A673 (cell line): Measurements from ENCODE around the gene GRID2. TPM values are rescaled to one million over a fixed set of nuclear protein-coding genes. Genes with fewer than 3 reads are reported as not detected.
"Not testable (repeated sequence)": the region's sequence is repeated elsewhere in the genome, so short reads cannot be mapped to it uniquely, and the experiment has no call there.

Source experiments
- BruUV-seq: library from RNA; stranded (reverse); fragments of 400-500 nt; replicated peaks from 2 replicates; lab custom pipeline; 2021; lab: Mats Ljungman, UMichigan
- CTCF ChIA-PET: fragments of 300-600 bp; sonication (Branson Sonifier 250); formaldehyde crosslinking; loops from one replicate; lab custom pipeline; 2022; ENCODE audit warnings: antibody characterized with exemption; lab: Charles Lee
- POLR2A ChIA-PET: fragments of 300-600 bp; sonication (Branson Sonifier 250); formaldehyde crosslinking; loops from one replicate; lab custom pipeline; 2022; ENCODE audit warnings: antibody characterized with exemption; ENCODE audit not compliant: low non-redundant PET; lab: Charles Lee
- DNase-seq: peaks from one replicate; pipeline ENCODE4 v3.0.0-alpha.2; 2015; ENCODE audit warnings: low spot score
- H3K27ac ChIP-seq: fragments of 200-600 bp; sonication (generic); 2 replicates; pipeline ENCODE4 v1.5.1; 2016; ENCODE audit warnings: mixed run types, low read depth, mild to moderate bottlenecking, mixed read lengths, antibody characterized with exemption, low read length; ENCODE audit not compliant: poor library complexity, severe bottlenecking
- H3K27me3 ChIP-seq: fragments of 200-600 bp; sonication (generic); replicated peaks from 2 replicates; pipeline ENCODE4 v1.6.1; 2017; ENCODE audit warnings: mixed run types, low read depth, mild to moderate bottlenecking, mixed read lengths, antibody characterized with exemption, low read length; ENCODE audit not compliant: insufficient read depth, poor library complexity
- H3K36me3 ChIP-seq: fragments of 200-600 bp; sonication (generic); 2 replicates; pipeline ENCODE4 v1.6.1; 2016; ENCODE audit warnings: mixed run types, mild to moderate bottlenecking, mixed read lengths, antibody characterized with exemption, low read length; ENCODE audit not compliant: insufficient read depth, poor library complexity, severe bottlenecking
- H3K4me1 ChIP-seq: fragments of 200-600 bp; sonication (generic); 2 replicates; pipeline ENCODE4 v1.6.1; 2017; ENCODE audit warnings: mixed run types, mild to moderate bottlenecking, mixed read lengths, antibody characterized with exemption, low read length; ENCODE audit not compliant: insufficient read depth, poor library complexity, severe bottlenecking
- H3K4me3 ChIP-seq: fragments of 200-600 bp; sonication (generic); 2 replicates; pipeline ENCODE4 v1.5.1; 2016; ENCODE audit warnings: low read depth, mixed run types, mild to moderate bottlenecking, mixed read lengths, low read length; ENCODE audit not compliant: poor library complexity, severe bottlenecking
- H3K9me3 ChIP-seq: fragments of 200-600 bp; sonication (generic); 2 replicates; pipeline ENCODE4 v1.6.1; 2016; ENCODE audit warnings: mixed run types, low read depth, mild to moderate bottlenecking, mixed read lengths, antibody characterized with exemption, low read length; ENCODE audit not compliant: poor library complexity, severe bottlenecking
- CTCF ChIP-seq: fragments of 300-800, 200-600 bp; sonication (generic); conservative IDR thresholded peaks from 2 replicates; pipeline ENCODE4 v1.5.1; 2017; ENCODE audit warnings: low read depth, mild to moderate bottlenecking, antibody characterized with exemption, low read length, moderate library complexity, mixed read lengths
- EZH2 ChIP-seq: fragments of 200-600 bp; sonication (generic); IDR thresholded peaks from 2 replicates; pipeline ENCODE4 v1.6.1; 2017; ENCODE audit warnings: borderline replicate concordance, low read depth, mild to moderate bottlenecking, mixed read lengths, antibody characterized with exemption, low read length; ENCODE audit not compliant: poor library complexity, severe bottlenecking
- intact Hi-C: fragments of 100-400 bp; cut with micrococcal nuclease; formaldehyde crosslinking; loops from one replicate; pipeline ENCODE4 v1.10.0; 2022; ENCODE audit not compliant: unreplicated experiment
- total RNA-seq: library from RNA; stranded (reverse); gene quantifications from 2 replicates; pipeline ENCODE4 v1.2.3, GENCODE V29; 2021

Gene GRID2
- total RNA-seq, 1 experiment from 2014 or later, result not detected

GRCh38 chr4:93359586-93359985, 1055.8 kb downstream of the GRID2 start:
- no peaks in the 10 kb centered on the region for H3K9me3 ChIP-seq
- H3K36me3 ChIP-seq, result no peaks in the 10 kb centered on the region
- no peak overlapping the region for H3K4me3 ChIP-seq
- no peak for DNase-seq
- intact Hi-C loops, result no loop called here
- no TSS peak for BruUV-seq
- TF ChIP-seq EZH2 (no peak), CTCF (no peak)
- ChIA-PET POLR2A (no interaction called here), CTCF (no interaction called here)
- H3K27me3 ChIP-seq, result no peaks in the 10 kb centered on the region
- H3K27ac ChIP-seq, result no peak overlapping the region
- no peaks in the 10 kb centered on the region for H3K4me1 ChIP-seq

GRCh38 chr4:93366169-93366755, 1062.5 kb downstream of the GRID2 start:
- DNase-seq, BruUV-seq, intact Hi-C loops, CTCF ChIA-PET, H3K9me3 ChIP-seq, POLR2A ChIA-PET, H3K27ac ChIP-seq, H3K4me1 ChIP-seq, H3K36me3 ChIP-seq, H3K4me3 ChIP-seq, H3K27me3 ChIP-seq: not testable (repeated sequence)

- H3K27me3 ChIP-seq, result no peaks in the 10 kb centered on the region
- H3K36me3 ChIP-seq, result no peaks in the 10 kb centered on the region
- BruUV-seq, result no TSS peak
- TF ChIP-seq EZH2 (no peak), CTCF (no peak)
- no peak for DNase-seq
- ChIA-PET CTCF (no interaction called here), POLR2A (no interaction called here)
- H3K4me3 ChIP-seq, result no peak overlapping the region
- no peaks in the 10 kb centered on the region for H3K9me3 ChIP-seq
- no peaks in the 10 kb centered on the region for H3K4me1 ChIP-seq
- no peak overlapping the region for H3K27ac ChIP-seq
- intact Hi-C loops, result no loop called here
Measured at GRCh38 chr4:93368968-93369367, 1065.2 kb downstream of the GRID2 start.

- TF ChIP-seq EZH2, result no peak
- TF ChIP-seq CTCF, result no peak
- Histone ChIP-seq H3K4me3 (no peak overlapping the region), H3K4me1 (no peaks in the 10 kb centered on the region), H3K27me3 (no peaks in the 10 kb centered on the region), H3K36me3 (no peaks in the 10 kb centered on the region), H3K9me3 (no peaks in the 10 kb centered on the region), H3K27ac (no peak overlapping the region)
- BruUV-seq, result no TSS peak
- CTCF ChIA-PET, result no interaction called here
- POLR2A ChIA-PET, result no interaction called here
- DNase-seq, result no peak
- intact Hi-C loops, result no loop called here
Measured at GRCh38 chr4:93370256-93370655, 1066.5 kb downstream of the GRID2 start.
